C4-2B (cell line): ENCODE measurements around the gene NCKAP5.

Experiments used
- CTCF ChIP-seq: fragments of 450-650 bp; conservative IDR thresholded peaks from 2 replicates; pipeline ENCODE4 v1.5.1; 2017; ENCODE audit warnings: mild to moderate bottlenecking
- ZFX ChIP-seq: fragments of 450-650 bp; IDR thresholded peaks from 2 replicates; pipeline ENCODE4 v1.6.1; 2017

DNA sequence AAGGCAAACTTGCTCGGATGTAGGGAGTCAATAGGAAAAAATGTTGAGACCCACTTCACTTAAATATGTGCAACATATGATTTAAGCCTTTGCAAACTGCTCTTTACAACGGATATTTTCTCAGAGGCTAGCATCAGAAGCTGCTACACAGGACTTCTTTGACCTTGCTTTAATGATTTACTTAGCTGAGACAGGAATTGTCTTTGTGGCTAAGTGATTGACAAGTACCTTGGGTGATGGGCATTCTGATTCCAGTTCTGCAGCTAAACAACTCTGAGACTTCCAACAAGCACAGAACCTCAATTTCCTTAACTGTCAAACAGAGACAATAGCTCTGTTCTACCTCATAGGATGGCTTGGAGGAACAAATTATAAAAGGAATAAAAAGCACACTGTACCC lies 150.2 kb downstream of the NCKAP5 start:
- TF ChIP-seq CTCF (no peak), ZFX (no peak)
